GM04503 (cell line): ENCODE data around the gene TMEM50A.
"Not testable (repeated sequence)": the region's sequence is repeated elsewhere in the genome, so short reads cannot be mapped to it uniquely, and the experiment has no call there.

ENCODE experiments used
- DNase-seq: peaks from one replicate; pipeline ENCODE4 v3.0.0-alpha.2; 2012; ENCODE audit warnings: low read depth

The TMEM50A gene

DNA sequence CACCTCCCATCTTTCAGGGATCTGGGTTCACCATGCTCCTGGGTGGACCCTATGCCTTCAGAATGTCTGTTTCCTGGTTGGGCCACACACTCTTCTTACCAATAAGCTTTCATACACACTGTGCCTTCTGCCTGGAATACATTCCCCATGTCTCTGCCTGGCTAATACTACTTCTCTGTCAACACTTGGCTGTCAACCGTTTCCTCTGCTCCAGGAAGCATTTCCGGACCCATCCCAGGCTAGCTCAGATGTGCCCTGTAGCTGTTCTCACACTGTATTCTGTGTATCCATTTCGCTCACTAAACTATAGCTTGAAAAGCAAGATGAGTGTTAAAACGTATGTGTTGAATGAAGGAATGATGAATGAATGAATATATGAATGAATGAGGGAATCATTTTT is 49.0 kb downstream of the TMEM50A start:
- not testable (repeated sequence) for DNase-seq

GRCh38 chr1:25388691-25389090 is 50.6 kb downstream of the TMEM50A start:
- DNase-seq, result not testable (repeated sequence)

DNA sequence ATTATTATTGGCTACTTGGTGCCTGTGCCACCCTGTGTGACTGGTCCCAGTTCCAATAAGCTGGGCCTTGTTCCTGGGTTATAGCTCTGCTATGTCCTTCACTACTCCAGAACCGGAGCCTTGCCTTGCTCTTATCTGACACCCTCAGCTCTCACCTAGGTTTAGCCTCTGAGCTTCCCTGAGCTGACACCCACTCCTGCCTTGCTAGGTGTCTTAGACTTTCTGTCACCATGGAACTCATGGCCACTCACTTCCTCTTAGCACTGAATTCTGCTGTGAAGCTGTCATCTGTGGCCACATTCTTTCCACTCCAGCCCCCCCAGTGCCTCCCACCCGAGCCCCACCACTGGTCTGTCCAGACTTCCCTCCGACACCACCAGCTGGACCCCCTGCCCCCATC is 51.6 kb downstream of the TMEM50A start:
- DNase-seq, result not testable (repeated sequence)

GRCh38 chr1:25392841-25393240 is 54.7 kb downstream of the TMEM50A start:
- no peak for DNase-seq

DNA sequence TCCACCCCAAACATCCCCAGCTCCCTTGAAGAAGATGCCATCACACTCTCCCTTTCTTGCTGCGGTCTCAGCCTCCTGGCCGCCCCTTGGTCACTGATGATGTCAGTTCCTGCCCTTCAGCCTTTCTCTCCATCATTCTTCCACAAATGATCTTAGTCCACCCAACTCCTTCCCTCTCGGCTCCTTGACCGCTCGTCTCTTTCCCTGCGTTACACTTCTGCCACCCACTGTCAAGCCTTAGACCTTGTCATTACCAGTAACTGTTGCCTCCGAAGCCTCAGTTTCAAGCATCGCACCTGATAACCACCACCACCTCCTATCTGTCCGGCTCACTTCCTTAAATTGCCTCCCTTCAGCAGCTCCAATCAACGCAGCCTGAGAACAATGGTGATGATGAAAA is 59.4 kb downstream of the TMEM50A start:
- DNase-seq, result peak; percentile 13

GRCh38 chr1:25398079-25398478 is 59.9 kb downstream of the TMEM50A start:
- DNase-seq, result not testable (repeated sequence)

DNA sequence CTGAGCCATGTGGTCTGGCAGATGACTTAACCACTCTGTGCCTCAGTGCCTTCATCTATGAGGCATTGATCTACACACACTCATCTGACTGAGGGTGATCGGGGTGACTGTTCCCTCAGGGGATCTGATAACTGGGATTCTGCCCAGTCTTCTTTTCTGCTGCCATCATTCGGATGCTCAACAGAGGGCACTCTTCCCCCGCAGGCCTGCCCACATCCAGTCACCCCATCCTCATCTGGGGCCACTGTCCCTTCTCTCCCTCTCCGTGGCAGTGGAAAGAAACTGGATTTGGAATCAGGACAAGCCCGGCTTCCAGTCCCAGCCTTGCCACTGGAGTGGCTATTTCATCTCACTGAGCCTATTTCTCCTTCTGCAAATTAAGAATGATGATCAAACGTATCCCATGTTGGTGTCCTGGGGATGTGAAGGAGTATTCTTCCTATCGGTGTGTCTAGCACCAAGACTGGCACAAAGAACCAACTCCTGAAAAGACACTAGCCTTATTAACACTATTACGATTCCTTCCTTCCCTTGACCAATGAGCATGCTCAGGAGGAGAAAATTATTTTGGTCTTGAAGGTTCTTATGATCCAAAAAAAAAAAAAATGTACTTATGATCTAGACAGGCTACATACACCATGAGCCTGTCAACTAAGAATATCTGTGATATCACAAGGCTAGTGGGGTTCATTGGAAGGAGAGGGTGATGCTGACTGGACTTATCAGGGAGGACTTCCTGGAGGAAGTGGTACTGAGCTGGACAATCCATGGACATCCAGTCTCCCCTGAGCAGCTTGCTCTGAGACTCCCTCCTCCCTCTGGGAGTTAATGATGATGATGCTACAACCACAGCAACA is 65.0 kb downstream of the TMEM50A start:
- not testable (repeated sequence) for DNase-seq

DNA sequence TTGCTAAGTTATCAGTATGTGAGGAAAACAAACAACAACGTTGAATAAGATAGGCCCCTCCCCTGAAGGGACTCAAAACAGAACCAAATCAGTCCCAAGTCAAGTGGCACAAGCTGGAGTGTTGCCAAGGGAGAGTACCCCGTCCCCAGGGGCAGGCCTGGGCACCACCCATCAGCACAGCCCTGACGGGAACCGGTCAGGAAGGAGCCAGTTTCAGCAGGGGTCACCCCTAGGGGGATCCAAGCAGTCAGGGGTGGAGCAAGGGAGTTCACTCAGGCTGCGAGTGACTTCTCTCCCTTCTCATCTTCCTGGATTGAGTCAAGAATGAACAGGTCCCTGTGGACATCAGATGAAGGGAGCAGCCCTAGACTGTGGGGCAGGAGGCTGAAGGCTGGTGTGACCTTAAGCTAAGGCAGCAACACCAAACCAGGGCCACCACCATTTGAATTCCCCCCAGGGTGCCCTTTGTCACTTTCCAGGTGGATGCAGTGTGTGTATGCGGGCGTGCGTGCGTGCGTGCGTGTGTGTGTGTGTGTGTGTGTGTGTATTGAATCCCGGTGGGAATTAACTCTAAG is 67.7 kb downstream of the TMEM50A start:
- DNase-seq, result not testable (repeated sequence)

- not testable (repeated sequence) for DNase-seq
These were observed 71.7 kb downstream of the TMEM50A start for GRCh38 chr1:25409641-25410427.
